Loucy (cell line): ENCODE data around the gene GNAI3.

Source experiments
- H2AFZ ChIP-seq: fragments of 200-600 bp; sonication (generic); 2 replicates; pipeline ENCODE4 v1.6.0; 2016; ENCODE audit warnings: antibody characterized with exemption, mild to moderate bottlenecking, low read length, moderate library complexity
- H3F3A ChIP-seq: fragments of 200-600 bp; 2 replicates; pipeline ENCODE4 v1.6.0; 2016; ENCODE audit warnings: antibody characterized with exemption, low read depth, mild to moderate bottlenecking
- H3K27me3 ChIP-seq: fragments of 200-600 bp; sonication (generic); 2 replicates; pipeline ENCODE4 v1.6.1; 2014; ENCODE audit warnings: low read length, mild to moderate bottlenecking; ENCODE audit not compliant: insufficient read depth, poor library complexity, severe bottlenecking
- H3K36me3 ChIP-seq: fragments of 200-600 bp; sonication (generic); 2 replicates; pipeline ENCODE4 v1.6.1; 2016; ENCODE audit warnings: low read length; ENCODE audit not compliant: insufficient read depth
- H3K4me1 ChIP-seq: fragments of 200-600 bp; sonication (generic); 2 replicates; pipeline ENCODE4 v1.5.1; 2014; ENCODE audit warnings: low read length, mild to moderate bottlenecking; ENCODE audit not compliant: insufficient read depth, poor library complexity, severe bottlenecking
- H3K4me2 ChIP-seq: fragments of 200-600 bp; sonication (generic); 2 replicates; pipeline ENCODE4 v1.6.0; 2014; ENCODE audit warnings: antibody characterized with exemption, low read length, low read depth, mild to moderate bottlenecking; ENCODE audit not compliant: poor library complexity, severe bottlenecking
- H3K4me3 ChIP-seq: fragments of 200-600 bp; sonication (generic); 2 replicates; pipeline ENCODE4 v1.5.1; 2014; ENCODE audit warnings: low read length, mild to moderate bottlenecking, mixed read lengths; ENCODE audit not compliant: poor library complexity, severe bottlenecking
- H3K79me2 ChIP-seq: fragments of 200-600 bp; sonication (generic); 2 replicates; pipeline ENCODE4 v1.6.1; 2014; ENCODE audit warnings: low read length; ENCODE audit not compliant: insufficient read depth
- H3K9ac ChIP-seq: fragments of 200-600 bp; sonication (generic); 2 replicates; pipeline ENCODE4 v1.6.0; 2014; ENCODE audit warnings: mild to moderate bottlenecking, low read depth, low read length, moderate library complexity; ENCODE audit not compliant: poor library complexity, severe bottlenecking
- H3K9me2 ChIP-seq: fragments of 200-600 bp; sonication (generic); replicated peaks from 2 replicates; pipeline ENCODE4 v1.6.1; 2016; ENCODE audit warnings: low read depth, low read length, mixed read lengths
- H3K9me3 ChIP-seq: fragments of 200-600 bp; sonication (generic); 2 replicates; pipeline ENCODE4 v1.6.1; 2014; ENCODE audit warnings: mild to moderate bottlenecking, antibody characterized with exemption, low read length, low read depth; ENCODE audit not compliant: insufficient read depth
- H4K20me1 ChIP-seq: fragments of 200-600 bp; sonication (generic); 2 replicates; pipeline ENCODE4 v1.6.0; 2014; ENCODE audit warnings: antibody characterized with exemption, low read length, mild to moderate bottlenecking; ENCODE audit not compliant: insufficient read depth, poor library complexity, severe bottlenecking
- EZH2phosphoT487 ChIP-seq: fragments of 200-600 bp; IDR thresholded peaks from 2 replicates; pipeline ENCODE4 v1.6.1; 2018; ENCODE audit warnings: antibody characterized with exemption, mild to moderate bottlenecking, moderate library complexity, borderline replicate concordance
- TF ChIP-seq, protein P1 (sequence below): fragments of 200-600 bp; sonication (generic); conservative IDR thresholded peaks from 2 replicates; pipeline ENCODE4 v1.5.1; 2014; ENCODE audit warnings: mild to moderate bottlenecking, antibody characterized with exemption, low read length

The GNAI3 gene

DNA sequence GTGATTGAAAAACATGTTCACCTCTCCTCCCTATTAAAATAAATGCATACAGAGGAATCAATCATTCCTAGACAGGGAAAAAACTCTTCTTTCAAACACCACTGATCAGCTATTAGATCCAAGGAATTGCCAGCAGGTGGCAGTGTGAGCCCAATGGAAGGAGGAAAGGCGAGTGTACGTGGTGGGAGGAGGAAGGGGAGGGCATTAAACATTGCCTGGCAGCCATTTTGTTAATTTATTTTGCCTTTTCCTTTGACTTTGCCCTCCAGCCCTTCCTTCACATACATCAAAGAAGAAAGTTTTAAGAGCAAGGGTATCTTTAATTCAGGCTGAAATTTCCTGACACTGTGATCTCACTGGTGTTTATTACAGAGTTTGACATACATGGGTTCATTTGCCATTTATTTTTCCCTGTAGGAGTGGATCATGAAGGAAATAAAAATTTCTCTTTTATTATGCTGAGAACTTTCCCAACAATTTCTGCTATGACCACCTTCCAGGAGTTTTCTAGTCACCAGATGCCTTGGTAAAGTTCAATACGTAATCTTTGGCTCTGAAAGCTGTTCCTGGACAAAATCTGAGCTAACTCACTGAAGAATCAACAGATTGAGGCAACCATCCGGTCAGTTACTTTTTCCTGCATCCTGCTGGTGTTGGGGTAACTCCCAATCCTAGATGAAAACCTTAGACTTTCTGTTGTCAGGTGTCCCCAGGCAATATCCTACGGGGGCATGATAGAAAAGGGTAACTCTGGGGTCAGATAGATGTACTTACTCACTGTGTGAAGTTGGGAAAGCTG is 1.9 kb upstream of the GNAI3 start:
- Histone ChIP-seq H3K79me2 (peaks cover 47% of the 10 kb centered on the region), H3K36me3 (no peaks in the 10 kb centered on the region), H2AFZ (peak overlapping the region; percentile 44), H3K9ac (peak overlapping the region; percentile 90), H3K4me3 (peak overlapping the region; percentile 94), H3K9me2 (no peaks in the 10 kb centered on the region), H3K4me1 (peaks cover 37% of the 10 kb centered on the region), H3K4me2 (peak overlapping the region; percentile 92), H3F3A (no peaks in the 10 kb centered on the region), H3K27me3 (no peaks in the 10 kb centered on the region), H3K9me3 (no peaks in the 10 kb centered on the region), H4K20me1 (peaks cover 29% of the 10 kb centered on the region)
- TF ChIP-seq, protein P1, sequence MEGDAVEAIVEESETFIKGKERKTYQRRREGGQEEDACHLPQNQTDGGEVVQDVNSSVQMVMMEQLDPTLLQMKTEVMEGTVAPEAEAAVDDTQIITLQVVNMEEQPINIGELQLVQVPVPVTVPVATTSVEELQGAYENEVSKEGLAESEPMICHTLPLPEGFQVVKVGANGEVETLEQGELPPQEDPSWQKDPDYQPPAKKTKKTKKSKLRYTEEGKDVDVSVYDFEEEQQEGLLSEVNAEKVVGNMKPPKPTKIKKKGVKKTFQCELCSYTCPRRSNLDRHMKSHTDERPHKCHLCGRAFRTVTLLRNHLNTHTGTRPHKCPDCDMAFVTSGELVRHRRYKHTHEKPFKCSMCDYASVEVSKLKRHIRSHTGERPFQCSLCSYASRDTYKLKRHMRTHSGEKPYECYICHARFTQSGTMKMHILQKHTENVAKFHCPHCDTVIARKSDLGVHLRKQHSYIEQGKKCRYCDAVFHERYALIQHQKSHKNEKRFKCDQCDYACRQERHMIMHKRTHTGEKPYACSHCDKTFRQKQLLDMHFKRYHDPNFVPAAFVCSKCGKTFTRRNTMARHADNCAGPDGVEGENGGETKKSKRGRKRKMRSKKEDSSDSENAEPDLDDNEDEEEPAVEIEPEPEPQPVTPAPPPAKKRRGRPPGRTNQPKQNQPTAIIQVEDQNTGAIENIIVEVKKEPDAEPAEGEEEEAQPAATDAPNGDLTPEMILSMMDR = peak; percentile 91
- TF ChIP-seq EZH2phosphoT487 = no peak

DNA sequence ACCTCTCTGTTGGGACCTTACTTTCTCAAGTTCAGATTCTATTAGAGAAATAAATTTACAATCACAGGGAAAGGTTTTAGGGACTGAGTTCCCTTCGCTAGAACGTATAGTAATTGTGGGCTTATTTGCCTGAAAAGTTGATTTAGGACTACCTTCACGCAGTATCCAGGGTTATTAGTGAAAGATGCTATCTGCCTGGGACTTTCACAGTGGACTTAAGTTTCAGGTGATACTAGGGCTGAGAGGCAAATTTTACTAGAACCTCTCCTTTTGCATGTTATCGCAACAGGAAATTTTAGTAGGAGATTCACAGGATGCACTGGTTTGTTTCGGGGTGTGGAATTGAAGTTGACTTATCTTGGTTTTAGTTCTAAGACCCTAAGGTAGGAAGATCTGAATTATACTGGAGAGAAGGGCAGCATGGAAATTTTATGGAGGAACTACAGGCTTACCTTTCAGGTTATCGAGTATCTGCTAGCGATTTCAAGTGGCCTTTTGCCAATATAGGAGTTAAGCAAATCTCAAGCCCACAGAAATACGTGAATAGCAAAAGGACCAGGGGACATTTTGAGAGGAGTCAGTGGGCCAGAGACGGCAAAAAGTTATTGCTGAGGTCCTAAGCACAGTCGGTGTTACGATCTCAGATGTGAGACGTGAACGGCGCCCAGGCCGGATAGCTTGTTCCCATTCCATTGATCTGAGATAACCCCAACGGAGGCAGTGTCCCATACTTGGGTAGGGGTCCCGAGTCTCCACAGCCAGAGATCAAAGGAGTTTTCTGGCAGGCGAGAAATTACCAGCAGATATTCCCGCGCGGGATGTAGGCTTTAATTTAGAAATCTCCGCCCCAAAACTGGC is 723 bp upstream of the GNAI3 start:
- no peak for TF ChIP-seq EZH2phosphoT487
- TF ChIP-seq, protein P1 = no peak
- Histone ChIP-seq H3K9me2 (no peaks in the 10 kb centered on the region), H3K4me2 (peak overlapping the region; percentile 92), H3K9me3 (no peaks in the 10 kb centered on the region), H3K36me3 (no peaks in the 10 kb centered on the region), H3K79me2 (peaks cover 59% of the 10 kb centered on the region), H3F3A (no peaks in the 10 kb centered on the region), H2AFZ (peak overlapping the region; percentile 5; the same call in 1 of the 2 replicates), H3K9ac (peak overlapping the region; percentile 90), H3K27me3 (no peaks in the 10 kb centered on the region), H3K4me1 (peaks cover 40% of the 10 kb centered on the region), H3K4me3 (peak overlapping the region; percentile 94), H4K20me1 (peaks cover 37% of the 10 kb centered on the region)

DNA sequence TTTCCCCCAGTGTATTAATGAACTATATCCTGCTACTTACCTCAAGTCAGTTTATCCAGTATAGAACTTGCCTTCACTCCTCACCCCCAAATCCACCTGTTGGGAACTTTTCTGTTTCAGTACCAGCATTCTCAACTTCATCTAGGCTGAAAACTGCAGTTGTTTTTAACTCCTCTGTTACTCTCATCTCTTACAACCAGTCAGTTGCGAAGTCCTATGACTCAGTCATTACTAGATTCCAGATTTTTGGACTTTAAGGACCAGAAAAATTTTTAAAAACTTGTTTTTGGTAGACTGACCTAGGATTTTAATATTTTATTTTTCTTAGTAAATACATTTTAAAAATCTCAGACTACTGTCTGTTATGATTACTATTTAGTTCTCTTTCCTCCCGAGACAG is 8.1 kb downstream of the GNAI3 start:
- Histone ChIP-seq H3K4me2 (no peak overlapping the region), H4K20me1 (peaks cover 80% of the 10 kb centered on the region)
- TF ChIP-seq EZH2phosphoT487 = no peak
- TF ChIP-seq, protein P1 = no peak

More for the DNA sequence above, 8.1 kb downstream of the GNAI3 start:
- H3K9me2 ChIP-seq = no peaks in the 10 kb centered on the region
- no peak overlapping the region for H2AFZ ChIP-seq
- H3K36me3 ChIP-seq = no peaks in the 10 kb centered on the region
- H3K9ac ChIP-seq = no peak overlapping the region
- peaks cover 100% of the 10 kb centered on the region for H3K79me2 ChIP-seq
- no peaks in the 10 kb centered on the region; the same call in 1 of the 2 replicates for H3F3A ChIP-seq
- no peak overlapping the region for H3K4me3 ChIP-seq
- H3K27me3 ChIP-seq = no peaks in the 10 kb centered on the region
- peaks cover 34% of the 10 kb centered on the region for H3K4me1 ChIP-seq
- H3K9me3 ChIP-seq = no peaks in the 10 kb centered on the region
